CD4-positive, alpha-beta T cell treated with Interleukin-4 for 1 hour (primary cell): ENCODE measurements around the gene VIPR1.

Experiments used
- DNase-seq, 2 donors: peaks; one replicate each; pipeline ENCODE4 v3.0.0-alpha.2; 2020 to 2022

Gene VIPR1

DNA sequence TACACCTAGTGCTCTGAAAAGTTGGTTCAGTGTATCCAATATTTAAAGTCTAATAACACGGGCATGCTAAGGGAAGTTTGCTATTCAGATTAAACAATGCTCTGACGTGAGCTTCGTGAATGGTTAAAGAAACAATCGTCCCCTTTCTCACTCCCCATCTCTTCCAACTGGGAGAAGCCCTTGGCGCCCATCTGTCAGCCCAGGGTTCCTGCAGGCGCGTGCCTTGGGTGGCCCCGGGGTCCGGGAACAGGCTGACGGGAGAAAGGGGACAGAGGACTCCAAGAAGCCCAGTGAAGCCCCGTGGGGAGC lies 78.9 kb downstream of the VIPR1 start:
- DNase-seq, result no peak

- DNase-seq, result peak; percentile 95 to 96
Measured at GRCh38 chr3:42581709-42582473, 79.4 kb downstream of the VIPR1 start, which contains the start of gene SEC22C. SEC22C (minus strand) TSS chr3:42581967; CDS start chr3:42569046, 12,921 bp downstream.

DNA sequence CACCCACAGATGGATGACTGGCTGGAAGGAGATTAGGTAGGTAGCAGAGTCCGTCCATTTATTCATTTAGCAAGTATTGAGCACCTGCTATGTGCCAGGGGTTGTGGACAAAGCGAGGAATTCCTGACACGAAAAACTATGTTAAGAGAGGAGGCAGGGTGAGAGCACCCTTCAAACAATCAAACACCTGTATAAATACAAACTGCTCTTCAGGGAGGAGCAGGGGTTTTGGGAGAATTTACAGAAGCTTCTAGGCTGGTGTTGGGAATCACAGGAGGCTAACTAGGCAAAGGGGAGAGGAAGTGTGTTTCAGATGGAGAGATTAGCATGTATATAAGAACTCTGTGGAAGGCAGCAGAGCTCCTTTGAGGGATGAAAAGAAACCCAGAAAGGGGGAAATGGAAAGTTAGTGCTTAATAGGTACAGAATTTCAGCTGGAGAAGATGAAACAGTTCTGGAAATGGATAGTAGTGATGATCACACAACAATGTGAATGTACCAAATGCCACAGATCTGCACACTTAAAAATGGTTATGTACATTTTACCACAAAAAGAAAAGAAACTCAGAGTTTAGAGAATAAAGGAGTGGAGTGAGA lies 80.1 kb downstream of the VIPR1 start:
- DNase-seq, result no peak
